HepG2 (cell line): ENCODE data around the gene NTPCR. TPM values are rescaled to one million over a fixed set of nuclear protein-coding genes. Genes with fewer than 3 reads are reported as not detected.

ENCODE experiments used
- ATF5 ChIP-seq: sonication (generic); formaldehyde crosslinking; IDR thresholded peaks from 2 replicates; pipeline ENCODE4 v1.4.0; 2020; ENCODE audit warnings: mild to moderate bottlenecking, low read depth, missing genetic modification reagents
- ATF7 ChIP-seq, 2 experiments: fragments of 450-650 bp in 1 of 2; sonication (generic) in 1 of 2; formaldehyde crosslinking in 1 of 2; IDR thresholded peaks; 2 replicates each; pipeline versions ENCODE4 v1.4.0 to v1.6.1; 2016 to 2020; ENCODE audit warnings: antibody characterized with exemption in 1 of 2, mild to moderate bottlenecking in 1 of 2, missing genetic modification reagents in 1 of 2
- HNRNPLL ChIP-seq: fragments of 200-400 bp; formaldehyde crosslinking; IDR thresholded peaks from 2 replicates; pipeline ENCODE4 v1.6.1; 2017; ENCODE audit warnings: mild to moderate bottlenecking, low read depth, low read length; ENCODE audit not compliant: poor library complexity, severe bottlenecking
- IKZF5 ChIP-seq: IDR thresholded peaks from 2 replicates; pipeline ENCODE4 v1.6.1; 2018; ENCODE audit warnings: missing genetic modification reagents, mild to moderate bottlenecking, missing compliant biosample characterization
- IRF9 ChIP-seq: sonication (generic); formaldehyde crosslinking; IDR thresholded peaks from 2 replicates; pipeline ENCODE4 v1.8.0; 2022; ENCODE audit warnings: missing genetic modification reagents, mild to moderate bottlenecking, borderline replicate concordance
- LBX2 ChIP-seq: sonication (generic); formaldehyde crosslinking; IDR thresholded peaks from 2 replicates; pipeline ENCODE4 v1.5.0; 2020; ENCODE audit warnings: missing genetic modification reagents, mild to moderate bottlenecking, borderline replicate concordance
- MED13 ChIP-seq: sonication (generic); formaldehyde crosslinking; IDR thresholded peaks from 2 replicates; pipeline ENCODE4 v1.5.0; 2020; ENCODE audit warnings: missing genetic modification reagents
- NAIF1 ChIP-seq: sonication (generic); formaldehyde crosslinking; IDR thresholded peaks from 2 replicates; pipeline ENCODE4 v1.5.0; 2020; ENCODE audit warnings: mild to moderate bottlenecking, missing genetic modification reagents, borderline replicate concordance
- POGZ ChIP-seq: sonication (generic); formaldehyde crosslinking; IDR thresholded peaks from 2 replicates; pipeline ENCODE4 v1.4.0; 2020; ENCODE audit warnings: mild to moderate bottlenecking, missing genetic modification reagents
- RFX5 ChIP-seq: IDR thresholded peaks from 2 replicates; pipeline ENCODE4 v1.6.1; 2011; ENCODE audit warnings: low read depth, low read length, improper control_type of control experiment
- SALL1 ChIP-seq: sonication (generic); formaldehyde crosslinking; IDR thresholded peaks from 2 replicates; pipeline ENCODE4 v1.8.0; 2022; ENCODE audit warnings: mild to moderate bottlenecking, missing genetic modification reagents
- STAT5B ChIP-seq: sonication (generic); formaldehyde crosslinking; IDR thresholded peaks from 2 replicates; pipeline ENCODE4 v1.4.0; 2020; ENCODE audit warnings: missing genetic modification reagents
- ZBTB4 ChIP-seq: sonication (generic); formaldehyde crosslinking; IDR thresholded peaks from 2 replicates; pipeline ENCODE4 v1.4.0; 2020; ENCODE audit warnings: missing genetic modification reagents, mild to moderate bottlenecking, borderline replicate concordance
- ZBTB7B ChIP-seq: sonication (generic); formaldehyde crosslinking; IDR thresholded peaks from 2 replicates; pipeline ENCODE4 v1.4.0; 2020; ENCODE audit warnings: missing genetic modification reagents
- ZNF563 ChIP-seq: sonication (generic); formaldehyde crosslinking; IDR thresholded peaks from 2 replicates; pipeline ENCODE4 v1.8.0; 2022; ENCODE audit warnings: mild to moderate bottlenecking, moderate library complexity, missing genetic modification reagents
- ZNF687 ChIP-seq: sonication (generic); formaldehyde crosslinking; IDR thresholded peaks from 2 replicates; pipeline ENCODE4 v1.5.1; 2020; ENCODE audit warnings: mild to moderate bottlenecking, missing genetic modification reagents, moderate library complexity
- polyA plus RNA-seq, 8 experiments: library from polyadenylated mRNA; depleted of rRNA in 3 of 8; stranded (reverse) in 7 of 8; unstranded in 1 of 8; fragments of >200 nt; fragmentation: Illumina TruSeq in 4 of 8; extraction: Trizol in 4 of 8; gene quantifications; 2 replicates each; pipeline versions ENCODE4 v1.2.1 to v1.2.3, GENCODE V29; 2011 to 2016; ENCODE audit warnings: low read depth in 4 of 8, missing spikeins in 1 of 8, mixed read lengths in 1 of 8; ENCODE audit not compliant: insufficient read depth in 1 of 8
- total RNA-seq, 5 experiments: library from RNA; depleted of rRNA; stranded (reverse); fragments of >200 nt; fragmentation: Illumina TruSeq; extraction: Trizol; gene quantifications; 2 replicates each; pipeline ENCODE4 v1.2.3, GENCODE V29; 2016; ENCODE audit warnings: low read depth in 1 of 5

Gene NTPCR
- total and polyA plus RNA-seq, 2 of the 13 experiments (the other 11 are each of a cell fraction or from before 2014, with no cell fraction given), result 11.7 to 47.0 TPM

GRCh38 chr1:232950197-232951176 lies at the start of gene NTPCR (continued):
- TF ChIP-seq ATF5 (CRISPR knock-in tag), result no peak
- TF ChIP-seq NAIF1 (CRISPR knock-in tag), result peak; percentile 45; the same call in 1 of the 2 replicates
- no peak for TF ChIP-seq MED13 (CRISPR knock-in tag)
- TF ChIP-seq IRF9 (CRISPR knock-in tag), result no peak; the same call in 1 of the 2 replicates
- TF ChIP-seq IKZF5 (CRISPR knock-in tag), result 0 out of 2 replicates have a peak, but pooled peaks have one; percentile 16
- peak; percentile 75 for TF ChIP-seq ZNF687 (CRISPR knock-in tag)
- 0 out of 2 replicates have a peak, but pooled peaks have one; percentile 37 for TF ChIP-seq ZBTB7B (CRISPR knock-in tag)
- peak; percentile 36 for TF ChIP-seq HNRNPLL
- no peak for TF ChIP-seq ZBTB4 (CRISPR knock-in tag)
- TF ChIP-seq RFX5, result no peak
- TF ChIP-seq POGZ (CRISPR knock-in tag), result no peak; the same call in 1 of the 2 replicates
- no peak for TF ChIP-seq STAT5B (CRISPR knock-in tag)
- no peak for TF ChIP-seq ATF7 (IDR thresholded peaks at IDR 0.05)
- no peak for TF ChIP-seq ATF7 (CRISPR knock-in tag; IDR thresholded peaks at IDR 0.05)
- peak; percentile 30; the same call in 1 of the 2 replicates for TF ChIP-seq ZNF563 (CRISPR knock-in tag)
- TF ChIP-seq SALL1 (CRISPR knock-in tag), result peak; percentile 61
- no peak for TF ChIP-seq LBX2 (CRISPR knock-in tag)
